Measurements from ENCODE around the gene TNFSF8.

GRCh38 chr9:114931407-114931806, 1.0 kb upstream of the TNFSF8 start:
- no peak for TF ChIP-seq CTCF (conservative IDR thresholded peaks at IDR 0.05; ENCODE audit: low read depth, low read length)
- TF ChIP-seq POLR2A (IDR thresholded peaks at IDR 0.05; ENCODE audit: low read depth, low read length) = no peak
- no peak for TF ChIP-seq ELK1 (IDR thresholded peaks at IDR 0.05; ENCODE audit: borderline replicate concordance, low read depth, low read length)
- no peak for TF ChIP-seq FOS (IDR thresholded peaks at IDR 0.05; ENCODE audit: low read depth, low read length)
- no peak for TF ChIP-seq RAD21 (IDR thresholded peaks at IDR 0.05; ENCODE audit: low read length)
- TF ChIP-seq RCOR1 (IDR thresholded peaks at IDR 0.05; ENCODE audit: insufficient replicate concordance, low read length) = no peak
- TF ChIP-seq SMC3 (IDR thresholded peaks at IDR 0.05; ENCODE audit: low read depth, low read length) = no peak
- no peak for TF ChIP-seq MXI1 (IDR thresholded peaks at IDR 0.05; ENCODE audit: borderline replicate concordance, low read depth, low read length)
- no peak for TF ChIP-seq BHLHE40 (IDR thresholded peaks at IDR 0.05; ENCODE audit: low read depth, low read length)
- TF ChIP-seq MAZ (IDR thresholded peaks at IDR 0.05; ENCODE audit: borderline replicate concordance, low read depth, low read length) = no peak
- no peak for TF ChIP-seq USF2 (IDR thresholded peaks at IDR 0.05; ENCODE audit: low read depth, low read length)
- TF ChIP-seq MAFK (IDR thresholded peaks at IDR 0.05; ENCODE audit: low read depth, low read length) = no peak

All from IMR-90 (cell line).